Measurements from ENCODE around the gene CYBC1.

CYBC1 gene

GRCh38 chr17:82447876-82448275 lies 2.7 kb downstream of the CYBC1 start:
- H4K91ac ChIP-seq (ENCODE audit: low read depth, low read length, poor library complexity): no peak overlapping the region
- no peak for DNase-seq (ENCODE audit: low spot score)
- no peaks in the 10 kb centered on the region for H3K27me3 ChIP-seq (ENCODE audit: control insufficient read depth in 3 of 3, insufficient read depth in 3 of 3, low read depth in 1 of 3, low read length in 3 of 3)
- no peak overlapping the region for H3K23ac ChIP-seq (ENCODE audit: low read depth, low read length, poor library complexity)
- H2BK5ac ChIP-seq (ENCODE audit: low read length): no peak overlapping the region
- H2BK120ac ChIP-seq (ENCODE audit: low read depth, low read length): no peak overlapping the region
- no peak overlapping the region for H2BK15ac ChIP-seq (ENCODE audit: low read length)
- no peak overlapping the region for H3K27ac ChIP-seq (replicated peaks; ENCODE audit: low read length)
- peaks cover 2 to 13% of the 10 kb centered on the region in 2 donors for H3K9me3 ChIP-seq (replicated peaks in 1 of 2; ENCODE audit: control insufficient read depth in 2 of 2, insufficient read depth in 1 of 2, low read depth in 1 of 2, low read length in 2 of 2)
- H4K8ac ChIP-seq (ENCODE audit: low read depth, low read length): no peak overlapping the region
- peaks cover 10 to 16% of the 10 kb centered on the region in 2 donors for H3K4me1 ChIP-seq (ENCODE audit: control insufficient read depth in 2 of 2, insufficient read depth in 1 of 2, low read depth in 1 of 2, low read length in 2 of 2)
- no peak overlapping the region for H2AK5ac ChIP-seq (ENCODE audit: low read depth, low read length)
- H3K4me3 ChIP-seq (ENCODE audit: low read length in 2 of 2): no peak overlapping the region
- no peak overlapping the region for H3K4ac ChIP-seq (ENCODE audit: low read length)
- H2AFZ ChIP-seq (ENCODE audit: low read length): no peak overlapping the region
- peak overlapping the region; percentile 44 for H3K9ac ChIP-seq (ENCODE audit: low read depth, low read length, poor library complexity)
- H3K4me2 ChIP-seq (ENCODE audit: insufficient read depth, low read length, poor library complexity, severe bottlenecking): no peak overlapping the region
- H3K14ac ChIP-seq (ENCODE audit: low read length): no peak overlapping the region
- H3K18ac ChIP-seq (ENCODE audit: low read length): no peak overlapping the region
- H2BK12ac ChIP-seq (ENCODE audit: low read length): no peak overlapping the region
- peaks cover 17 to 57% of the 10 kb centered on the region in 2 donors for H3K36me3 ChIP-seq (replicated peaks in 1 of 2; ENCODE audit: control insufficient read depth in 2 of 2, insufficient read depth in 2 of 2, low read length in 2 of 2)
- WGBS, 2 donors (ENCODE audit: extremely low coverage in 2 of 2, insufficient read length in 2 of 2, insufficient replicate concordance in 1 of 2): no CpG with 5 or more reads among the region's 11 CpGs
- peaks cover 23% of the 10 kb centered on the region for H3K79me1 ChIP-seq (ENCODE audit: low read depth, low read length)

GRCh38 chr17:82446649-82447048 lies 3.9 kb downstream of the CYBC1 start:
- Histone ChIP-seq H3K36me3 (replicated peaks in 1 of 2; ENCODE audit: control insufficient read depth in 2 of 2, insufficient read depth in 2 of 2, low read length in 2 of 2) (peaks cover 24 to 68% of the 10 kb centered on the region in 2 donors), H3K4me1 (ENCODE audit: control insufficient read depth in 2 of 2, insufficient read depth in 1 of 2, low read depth in 1 of 2, low read length in 2 of 2) (peaks cover 10 to 16% of the 10 kb centered on the region in 2 donors), H2BK12ac (ENCODE audit: low read length) (no peak overlapping the region), H2AK5ac (ENCODE audit: low read depth, low read length) (no peak overlapping the region), H2AFZ (ENCODE audit: low read length) (no peak overlapping the region), H3K23ac (ENCODE audit: low read depth, low read length, poor library complexity) (peak overlapping the region; percentile 55), H2BK15ac (ENCODE audit: low read length) (no peak overlapping the region), H3K27ac (replicated peaks; ENCODE audit: low read length) (no peak overlapping the region), H3K9me3 (replicated peaks in 1 of 2; ENCODE audit: control insufficient read depth in 2 of 2, insufficient read depth in 1 of 2, low read depth in 1 of 2, low read length in 2 of 2) (peaks cover 2 to 6% of the 10 kb centered on the region in 2 donors), H4K8ac (ENCODE audit: low read depth, low read length) (no peak overlapping the region), H3K79me1 (ENCODE audit: low read depth, low read length) (peaks cover 23% of the 10 kb centered on the region), H3K4ac (ENCODE audit: low read length) (no peak overlapping the region), H2BK5ac (ENCODE audit: low read length) (peak overlapping the region; percentile 82), H2BK120ac (ENCODE audit: low read depth, low read length) (no peak overlapping the region), H3K9ac (ENCODE audit: low read depth, low read length, poor library complexity) (no peak overlapping the region), H3K18ac (ENCODE audit: low read length) (peak overlapping the region; percentile 59), H3K27me3 (ENCODE audit: control insufficient read depth in 3 of 3, insufficient read depth in 3 of 3, low read depth in 1 of 3, low read length in 3 of 3) (no peaks in the 10 kb centered on the region), H3K14ac (ENCODE audit: low read length) (no peak overlapping the region), H3K4me3 (ENCODE audit: low read length in 2 of 2) (no peak overlapping the region), H3K4me2 (ENCODE audit: insufficient read depth, low read length, poor library complexity, severe bottlenecking) (no peak overlapping the region), H4K91ac (ENCODE audit: low read depth, low read length, poor library complexity) (no peak overlapping the region)
- DNase-seq (ENCODE audit: low spot score): no peak
- WGBS, 2 donors (ENCODE audit: extremely low coverage in 2 of 2, insufficient read length in 2 of 2, insufficient replicate concordance in 1 of 2): no CpG with 5 or more reads among the region's 12 CpGs

- Histone ChIP-seq H2AFZ (ENCODE audit: low read length) (no peak overlapping the region), H2AK5ac (ENCODE audit: low read depth, low read length) (peak overlapping the region; percentile 89)
- WGBS, 2 donors (ENCODE audit: extremely low coverage in 2 of 2, insufficient read length in 2 of 2, insufficient replicate concordance in 1 of 2): no CpG with 5 or more reads among the region's 15 CpGs
Measured at GRCh38 chr17:82446124-82446523, 4.4 kb downstream of the CYBC1 start.

GRCh38 chr17:82445542-82445941 lies 5.0 kb downstream of the CYBC1 start:
- H3K4me3 ChIP-seq (ENCODE audit: low read length in 2 of 2): no peak overlapping the region
- no peak overlapping the region for H4K91ac ChIP-seq (ENCODE audit: low read depth, low read length, poor library complexity)
- no peaks in the 10 kb centered on the region for H3K27me3 ChIP-seq (ENCODE audit: control insufficient read depth in 3 of 3, insufficient read depth in 3 of 3, low read depth in 1 of 3, low read length in 3 of 3)
- no peak for DNase-seq (ENCODE audit: low spot score)
- H3K4ac ChIP-seq (ENCODE audit: low read length): no peak overlapping the region
- peaks cover 24 to 68% of the 10 kb centered on the region in 2 donors for H3K36me3 ChIP-seq (replicated peaks in 1 of 2; ENCODE audit: control insufficient read depth in 2 of 2, insufficient read depth in 2 of 2, low read length in 2 of 2)
- no peak overlapping the region for H3K27ac ChIP-seq (replicated peaks; ENCODE audit: low read length)
- H2BK5ac ChIP-seq (ENCODE audit: low read length): peak overlapping the region; percentile 82
- H3K9ac ChIP-seq (ENCODE audit: low read depth, low read length, poor library complexity): no peak overlapping the region
- H3K18ac ChIP-seq (ENCODE audit: low read length): peak overlapping the region; percentile 71
- H2BK120ac ChIP-seq (ENCODE audit: low read depth, low read length): no peak overlapping the region
- no peak overlapping the region for H3K14ac ChIP-seq (ENCODE audit: low read length)
- WGBS, 2 donors (ENCODE audit: extremely low coverage in 2 of 2, insufficient read length in 2 of 2, insufficient replicate concordance in 1 of 2): no CpG with 5 or more reads among the region's 13 CpGs
- H3K79me1 ChIP-seq (ENCODE audit: low read depth, low read length): peaks cover 25% of the 10 kb centered on the region
- peak overlapping the region; percentile 89 for H2AK5ac ChIP-seq (ENCODE audit: low read depth, low read length)
- peaks cover 12 to 16% of the 10 kb centered on the region in 2 donors for H3K4me1 ChIP-seq (ENCODE audit: control insufficient read depth in 2 of 2, insufficient read depth in 1 of 2, low read depth in 1 of 2, low read length in 2 of 2)
- H3K23ac ChIP-seq (ENCODE audit: low read depth, low read length, poor library complexity): no peak overlapping the region
- H2BK15ac ChIP-seq (ENCODE audit: low read length): no peak overlapping the region
- H4K8ac ChIP-seq (ENCODE audit: low read depth, low read length): no peak overlapping the region
- H3K9me3 ChIP-seq (replicated peaks in 1 of 2; ENCODE audit: control insufficient read depth in 2 of 2, insufficient read depth in 1 of 2, low read depth in 1 of 2, low read length in 2 of 2): peaks cover 0 to 6% of the 10 kb centered on the region in 2 donors
- no peak overlapping the region for H2BK12ac ChIP-seq (ENCODE audit: low read length)
- H2AFZ ChIP-seq (ENCODE audit: low read length): no peak overlapping the region
- H3K4me2 ChIP-seq (ENCODE audit: insufficient read depth, low read length, poor library complexity, severe bottlenecking): no peak overlapping the region

More at GRCh38 chr17:82446124-82446523, 4.4 kb downstream of the CYBC1 start:
- Histone ChIP-seq H2BK5ac (ENCODE audit: low read length) (peak overlapping the region; percentile 82), H3K79me1 (ENCODE audit: low read depth, low read length) (peaks cover 25% of the 10 kb centered on the region), H3K36me3 (replicated peaks in 1 of 2; ENCODE audit: control insufficient read depth in 2 of 2, insufficient read depth in 2 of 2, low read length in 2 of 2) (peaks cover 24 to 68% of the 10 kb centered on the region in 2 donors), H3K9ac (ENCODE audit: low read depth, low read length, poor library complexity) (no peak overlapping the region), H3K4me3 (ENCODE audit: low read length in 2 of 2) (no peak overlapping the region), H2BK12ac (ENCODE audit: low read length) (no peak overlapping the region), H3K14ac (ENCODE audit: low read length) (no peak overlapping the region), H3K23ac (ENCODE audit: low read depth, low read length, poor library complexity) (peak overlapping the region; percentile 55), H3K27me3 (ENCODE audit: control insufficient read depth in 3 of 3, insufficient read depth in 3 of 3, low read depth in 1 of 3, low read length in 3 of 3) (no peaks in the 10 kb centered on the region), H2BK120ac (ENCODE audit: low read depth, low read length) (no peak overlapping the region), H3K18ac (ENCODE audit: low read length) (no peak overlapping the region), H3K4ac (ENCODE audit: low read length) (no peak overlapping the region), H3K4me1 (ENCODE audit: control insufficient read depth in 2 of 2, insufficient read depth in 1 of 2, low read depth in 1 of 2, low read length in 2 of 2) (peaks cover 10 to 16% of the 10 kb centered on the region in 2 donors), H2BK15ac (ENCODE audit: low read length) (no peak overlapping the region), H4K91ac (ENCODE audit: low read depth, low read length, poor library complexity) (no peak overlapping the region), H4K8ac (ENCODE audit: low read depth, low read length) (no peak overlapping the region), H3K9me3 (replicated peaks in 1 of 2; ENCODE audit: control insufficient read depth in 2 of 2, insufficient read depth in 1 of 2, low read depth in 1 of 2, low read length in 2 of 2) (peaks cover 0 to 6% of the 10 kb centered on the region in 2 donors), H3K4me2 (ENCODE audit: insufficient read depth, low read length, poor library complexity, severe bottlenecking) (no peak overlapping the region), H3K27ac (replicated peaks; ENCODE audit: low read length) (peak overlapping the region; percentile 58)
- no peak for DNase-seq (ENCODE audit: low spot score)

Measured in neuronal stem cell (in vitro differentiated cells).